RCC 7860 (cell line): ENCODE results near the gene TEX2.
"Not testable (repeated sequence)": the region's sequence is repeated elsewhere in the genome, so short reads cannot be mapped to it uniquely, and the experiment has no call there.

Experiments used
- DNase-seq: peaks from one replicate; pipeline ENCODE4 v3.0.0-alpha.2; 2015; ENCODE audit warnings: low spot score
- FAIRE-seq: peaks from 2 replicates; lab custom pipeline; 2012; peaks lifted over from hg19 to GRCh38; lab: Jason Lieb, UNC

TEX2 gene

DNA sequence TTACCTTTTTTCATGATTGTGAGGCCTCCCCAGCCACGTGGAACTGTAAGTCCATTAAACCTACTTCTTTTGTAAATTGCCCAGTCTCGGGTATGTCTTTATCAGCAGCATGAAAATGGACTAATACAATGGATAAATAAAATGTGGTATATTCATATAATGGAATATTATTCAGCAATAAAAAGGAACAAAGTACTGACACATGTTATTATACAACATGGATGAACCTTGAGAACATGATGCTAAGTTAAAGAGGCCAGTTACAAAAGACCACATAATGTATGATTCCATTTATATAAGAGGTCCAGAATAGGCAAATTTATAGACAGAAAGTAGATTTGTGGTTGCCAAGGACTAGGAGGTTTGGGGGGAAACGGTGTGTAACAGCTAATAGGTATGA lies 138.5 kb downstream of the TEX2 start:
- DNase-seq (no peak), FAIRE-seq (no peak)

- no peak for FAIRE-seq
- no peak for DNase-seq
Measured at GRCh38 chr17:64123114-64123513, 139.9 kb downstream of the TEX2 start.

- FAIRE-seq, DNase-seq: not testable (repeated sequence)
Measured at GRCh38 chr17:64120972-64121786, 141.9 kb downstream of the TEX2 start.

DNA sequence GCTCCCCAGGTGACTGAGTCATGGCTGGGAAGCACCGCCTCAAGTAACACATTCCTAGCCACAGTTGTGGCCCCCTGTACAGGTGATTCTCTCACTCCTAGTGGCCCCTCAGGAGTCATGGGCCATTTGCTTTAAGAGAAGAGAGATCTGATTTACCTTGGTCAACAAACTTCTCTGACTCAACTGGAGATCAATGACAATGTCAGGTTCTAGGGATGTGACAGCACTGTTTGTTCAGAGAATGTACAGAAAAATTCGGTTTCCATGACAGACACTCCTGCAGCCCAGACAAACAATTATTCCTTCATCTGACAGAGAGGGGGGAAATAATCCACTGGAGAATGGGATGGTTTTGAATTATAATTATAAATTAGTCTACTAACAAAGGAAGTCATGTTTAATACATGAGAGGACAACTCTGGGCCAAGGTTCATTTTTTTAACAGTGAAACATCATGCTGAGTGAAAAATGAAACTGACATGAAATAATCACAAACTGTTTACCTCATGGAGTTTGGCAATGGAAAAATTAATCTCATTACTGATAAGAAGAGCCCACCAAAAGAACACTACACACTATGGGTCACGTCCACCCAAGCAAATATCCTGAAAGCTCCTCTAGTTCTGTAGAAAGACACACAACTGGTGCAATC lies 142.8 kb downstream of the TEX2 start:
- FAIRE-seq (no peak), DNase-seq (no peak)

DNA sequence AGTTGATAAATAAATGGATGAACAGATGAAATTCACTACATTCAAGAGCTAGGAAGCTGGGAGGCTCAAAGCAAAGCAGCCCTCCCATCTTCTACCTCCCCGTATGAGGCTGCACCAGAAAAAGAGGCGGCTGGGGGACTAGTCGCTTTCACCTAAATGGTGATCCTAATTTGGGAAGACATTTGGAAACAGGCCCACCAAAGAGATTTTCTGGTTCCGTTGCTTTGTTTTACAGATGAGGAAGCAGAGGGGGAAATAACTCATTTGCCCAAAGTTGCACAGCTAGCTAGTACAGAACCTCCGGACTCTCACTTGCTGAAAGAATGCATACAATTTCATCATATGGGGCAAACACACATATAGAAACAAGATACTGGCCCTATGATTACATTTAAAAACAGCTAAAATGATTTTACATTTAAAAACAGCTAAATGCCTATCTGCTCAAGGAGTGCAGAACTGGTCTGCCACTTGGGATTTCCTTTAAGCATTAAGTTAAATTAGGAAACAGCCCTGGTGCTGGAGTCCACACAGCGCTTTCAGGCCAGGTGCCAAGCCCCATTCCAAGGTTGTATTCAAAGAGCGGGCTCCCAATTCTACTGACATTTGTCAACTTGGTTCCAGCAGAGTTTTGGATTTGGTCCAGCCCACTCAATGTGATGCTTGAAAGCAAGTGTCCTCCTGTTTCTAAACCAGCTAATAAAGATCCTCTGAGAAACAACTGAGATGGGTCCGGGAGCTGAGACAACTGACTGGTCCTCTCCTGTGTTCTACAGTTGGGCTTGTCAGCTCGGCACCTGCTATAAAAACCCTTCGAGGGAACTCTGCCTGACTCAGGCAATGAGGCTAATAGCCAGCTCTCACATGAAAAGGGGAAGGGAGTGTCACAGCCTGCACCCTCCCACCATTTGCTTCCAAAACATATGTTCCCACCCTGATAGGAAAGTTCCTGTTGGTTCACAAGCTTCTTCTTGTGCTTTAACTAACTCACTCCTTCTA lies 144.8 kb downstream of the TEX2 start:
- no peak for FAIRE-seq
- no peak for DNase-seq

GRCh38 chr17:64115822-64116534 lies 147.1 kb downstream of the TEX2 start:
- FAIRE-seq (no peak), DNase-seq (no peak)

GRCh38 chr17:64115043-64115698 lies 147.9 kb downstream of the TEX2 start:
- DNase-seq (no peak), FAIRE-seq (no peak)

GRCh38 chr17:64113006-64113405 lies 150.1 kb downstream of the TEX2 start:
- FAIRE-seq (no peak), DNase-seq (no peak)

GRCh38 chr17:64111831-64112230 lies 151.2 kb downstream of the TEX2 start:
- no peak for FAIRE-seq

GRCh38 chr17:64110379-64111152 lies 152.5 kb downstream of the TEX2 start:
- no peak for FAIRE-seq
- DNase-seq, result no peak

More at GRCh38 chr17:64111831-64112230, 151.2 kb downstream of the TEX2 start:
- DNase-seq, result no peak

DNA sequence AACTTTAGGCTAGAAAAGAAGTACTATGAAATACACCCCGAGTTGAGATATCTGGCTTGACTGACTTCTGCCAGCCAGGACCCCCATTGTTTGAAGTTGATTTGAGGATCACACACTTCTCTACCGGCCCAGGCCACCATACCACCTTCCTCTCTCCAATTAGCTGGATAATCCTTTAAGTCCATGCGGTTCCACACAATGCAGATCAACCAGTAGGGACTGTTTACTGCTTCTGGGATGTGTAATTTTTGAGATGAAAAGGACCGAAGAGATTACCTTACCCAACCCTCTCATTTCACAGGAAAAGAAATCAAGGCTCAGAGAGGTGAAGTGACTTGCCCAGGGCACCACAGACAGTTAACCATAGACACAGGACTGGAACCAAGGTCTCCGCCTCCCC lies 153.7 kb downstream of the TEX2 start:
- FAIRE-seq (no peak), DNase-seq (no peak)

- FAIRE-seq, result no peak
Measured at GRCh38 chr17:64107500-64108236, 155.4 kb downstream of the TEX2 start.

GRCh38 chr17:64106918-64107317 lies 156.1 kb downstream of the TEX2 start:
- DNase-seq (no peak), FAIRE-seq (no peak)

More at GRCh38 chr17:64107500-64108236, 155.4 kb downstream of the TEX2 start:
- no peak for DNase-seq

- FAIRE-seq (peak; percentile 83), DNase-seq (peak; percentile 56)
Measured at GRCh38 chr17:64103391-64104364, 159.4 kb downstream of the TEX2 start.

DNA sequence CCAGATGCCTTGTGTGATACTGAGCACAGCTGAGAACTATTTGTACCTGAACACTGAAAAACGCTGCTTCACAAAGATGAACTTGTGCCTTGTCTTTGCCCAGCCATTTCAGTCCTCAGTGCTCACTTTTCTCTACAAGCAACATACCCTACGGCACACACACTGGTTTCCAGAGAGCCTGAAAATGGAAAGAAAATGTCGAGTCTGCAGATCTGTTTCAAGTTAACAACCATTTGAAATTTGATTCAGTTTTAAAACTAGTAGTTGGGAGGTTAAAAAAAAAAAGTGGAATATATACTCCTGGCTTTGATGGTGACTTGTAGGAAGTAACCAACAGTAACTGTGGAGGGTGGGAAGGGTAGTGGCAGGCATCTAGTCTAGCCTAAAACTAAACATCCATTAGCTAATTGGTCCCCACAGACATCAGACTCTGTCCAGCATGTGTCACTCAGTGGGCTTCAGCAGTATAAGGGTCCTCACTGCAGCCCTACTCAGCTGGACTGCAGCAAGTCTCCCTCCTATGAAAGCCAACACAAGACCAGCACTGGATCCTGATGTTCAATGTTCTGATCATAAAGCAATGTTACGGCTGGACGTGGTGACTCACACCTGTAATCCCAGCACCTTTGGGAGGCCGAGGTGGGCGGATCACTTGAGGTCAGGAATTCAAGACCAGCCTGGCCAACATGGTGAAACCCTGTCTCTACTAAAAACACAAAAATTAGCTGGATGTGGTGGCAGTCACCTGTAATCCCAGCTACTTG lies 160.3 kb downstream of the TEX2 start:
- FAIRE-seq (no peak), DNase-seq (no peak)

- DNase-seq (no peak), FAIRE-seq (no peak)
Measured at GRCh38 chr17:64099543-64099942, 163.5 kb downstream of the TEX2 start.
